DMS53 treated with DMSO at 0.1 percent for 48 hours (cell line): ENCODE measurements around the gene UCP2.

ENCODE experiments used
- DNase-seq: peaks from one replicate; lab custom pipeline; 2025; ENCODE audit not compliant: unreplicated experiment; lab: John Stamatoyannopoulos, UW

The UCP2 gene

GRCh38 chr11:73982595-73982989, at the start of gene UCP2:
TSS of gene UCP2 (minus strand) at chr11:73982843. CDS start at chr11:73978378, 4,465 bp downstream.
- peak; percentile 99 for DNase-seq

DNA sequence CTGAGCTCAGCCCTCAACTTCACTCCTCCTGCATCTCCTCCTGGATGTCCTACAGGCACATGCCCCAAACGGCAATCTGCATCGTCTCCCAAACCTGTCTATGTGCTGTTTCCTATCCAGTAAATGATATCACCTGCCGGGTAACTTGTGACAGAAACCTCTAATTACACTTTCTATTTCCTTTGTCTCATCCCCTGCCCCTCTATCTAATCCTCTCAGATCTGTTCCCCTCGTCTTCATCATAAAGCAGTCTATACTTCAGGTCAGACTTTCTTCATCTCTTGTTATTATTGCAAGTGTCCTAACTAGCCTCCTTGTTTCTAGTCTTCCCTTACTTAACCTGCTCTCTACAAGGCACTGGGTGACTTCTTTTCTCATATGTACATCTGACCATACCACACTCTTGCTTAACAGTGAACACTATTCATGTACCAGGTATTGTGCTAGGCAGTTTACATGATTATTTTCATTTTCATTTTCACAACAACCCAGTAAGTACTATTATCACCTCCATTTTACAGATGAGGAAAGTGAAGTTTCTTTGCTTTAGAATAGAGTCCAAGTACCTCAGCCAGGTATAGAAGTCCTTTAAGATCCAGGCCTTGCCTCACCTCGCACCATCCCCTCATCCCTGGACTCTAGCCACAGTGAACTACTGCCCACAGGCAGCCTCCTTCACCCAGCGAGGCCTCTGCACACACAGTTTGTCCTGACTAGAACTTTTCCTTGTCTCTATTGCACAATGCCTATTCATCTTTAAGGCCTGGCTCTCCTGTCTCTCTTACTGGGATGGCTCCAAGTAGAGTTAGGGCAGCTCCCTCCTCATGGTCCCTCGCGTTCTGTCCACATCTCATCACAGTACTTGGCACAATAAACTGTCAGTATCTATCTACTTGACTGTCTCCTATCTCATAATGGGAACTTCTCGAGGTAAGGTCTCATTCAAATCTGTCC, 48.4 kb upstream of the UCP2 start:
- no peak for DNase-seq

DNA sequence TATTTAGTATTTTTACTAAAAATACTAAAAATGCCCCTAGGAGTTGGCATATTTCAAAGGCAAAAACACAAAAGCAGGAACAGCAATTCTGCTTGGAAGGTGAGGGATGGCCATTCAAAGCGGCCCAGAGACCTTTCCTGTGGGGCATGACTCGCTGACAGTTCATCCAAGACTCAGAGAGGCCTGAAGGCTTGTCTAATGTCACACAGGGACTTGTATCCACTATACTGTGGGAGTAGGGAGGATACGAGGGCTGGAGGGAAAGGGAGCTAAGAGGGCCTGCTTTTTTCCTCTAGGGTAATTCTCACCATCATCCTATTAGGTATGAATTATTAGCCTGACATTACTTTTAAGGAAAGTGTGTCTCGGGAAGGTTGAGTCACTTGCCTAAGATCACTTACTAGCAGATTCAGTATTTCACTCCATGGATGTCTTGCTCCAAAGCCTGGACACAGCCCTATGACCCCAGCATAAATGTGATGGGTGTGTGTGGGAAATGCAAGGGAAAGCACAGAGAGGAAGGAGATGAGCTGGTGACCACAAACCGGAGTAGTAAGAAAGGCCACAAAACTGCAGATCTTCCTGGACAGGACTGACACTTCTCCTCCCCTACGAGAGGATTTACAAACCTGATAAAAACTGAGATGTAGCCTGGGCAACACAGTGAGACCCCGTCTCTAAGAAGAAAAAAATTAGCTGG, 43.0 kb upstream of the UCP2 start:
- DNase-seq, result no peak

DNA sequence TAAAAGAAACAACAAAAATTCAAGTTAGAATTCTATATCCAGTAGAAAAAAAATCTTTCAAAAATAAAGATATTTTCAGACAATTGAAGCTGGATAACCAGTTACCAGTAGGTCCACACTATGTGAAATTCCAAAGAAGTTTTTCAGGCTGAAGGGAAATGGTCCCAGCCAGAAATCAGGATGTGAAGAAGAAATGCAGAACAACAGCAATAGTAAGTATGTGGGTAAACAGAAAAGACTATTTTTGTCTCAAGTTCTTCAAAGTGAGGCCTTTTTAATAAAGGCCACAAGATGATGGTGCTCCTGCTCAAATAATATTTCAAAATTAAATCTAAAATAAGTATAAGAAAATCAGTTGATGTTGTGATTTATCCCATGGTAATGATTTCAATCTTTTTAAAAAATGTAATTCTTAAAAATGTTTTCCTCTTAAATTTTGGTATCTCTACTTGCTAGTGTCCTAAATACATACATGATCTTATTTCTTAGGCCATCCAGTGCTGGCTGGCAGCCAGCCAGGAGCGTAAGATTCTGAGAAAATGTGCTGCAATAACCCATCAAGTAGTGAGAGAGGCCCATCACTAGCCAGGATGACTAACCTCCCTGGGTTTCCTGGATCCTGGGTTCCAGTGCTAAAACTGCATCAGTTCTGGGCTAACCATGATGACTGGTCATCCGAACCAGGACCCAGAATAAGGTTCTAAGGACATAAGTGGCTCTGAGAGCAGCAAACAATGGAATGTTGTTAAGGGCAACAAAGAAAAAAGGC, 41.8 kb upstream of the UCP2 start:
- DNase-seq, result no peak

- no peak for DNase-seq
Measured at GRCh38 chr11:74023276-74023675, 40.6 kb upstream of the UCP2 start.

- no peak for DNase-seq
Measured at GRCh38 chr11:74022546-74022945, 39.9 kb upstream of the UCP2 start.

DNA sequence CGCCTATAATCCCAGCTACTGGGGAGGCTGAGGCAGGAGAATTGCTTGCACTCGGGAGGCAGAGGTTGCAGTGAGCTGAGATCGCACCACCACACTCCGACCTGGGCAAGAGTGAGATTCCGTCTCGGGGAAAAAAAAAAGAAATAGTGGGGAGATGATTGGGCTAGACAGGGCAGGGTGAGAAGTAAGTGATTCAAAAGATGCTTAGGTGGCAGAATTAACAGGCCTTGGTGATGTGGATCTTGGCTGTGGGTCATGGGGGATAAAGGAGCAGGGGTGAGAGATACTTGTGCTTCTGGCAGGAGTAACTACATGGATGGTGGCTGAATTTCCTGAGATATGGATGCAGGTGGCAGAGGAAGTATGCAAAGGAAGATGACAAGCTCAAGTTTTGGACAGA, 39.4 kb upstream of the UCP2 start:
- DNase-seq, result no peak

DNA sequence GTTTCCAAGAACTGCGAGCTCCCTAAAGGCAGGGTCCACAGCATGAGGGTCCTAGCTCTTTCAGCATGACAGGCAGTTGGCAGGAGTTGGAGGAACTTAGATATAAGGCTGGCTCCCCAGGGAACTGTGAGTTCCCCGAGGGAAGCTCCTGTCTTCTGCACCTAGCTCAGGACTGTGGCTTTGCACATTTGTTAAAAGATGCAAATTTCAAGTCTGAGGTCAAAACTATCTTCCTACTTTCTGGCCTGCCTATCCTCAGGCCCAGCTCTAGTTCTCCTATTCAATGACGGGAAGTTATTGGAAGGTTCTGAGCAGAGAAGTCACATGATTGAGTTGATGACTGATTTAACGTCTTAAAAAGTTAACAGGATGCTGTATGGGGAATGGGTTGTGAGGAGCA, 37.9 kb upstream of the UCP2 start:
- no peak for DNase-seq

DNA sequence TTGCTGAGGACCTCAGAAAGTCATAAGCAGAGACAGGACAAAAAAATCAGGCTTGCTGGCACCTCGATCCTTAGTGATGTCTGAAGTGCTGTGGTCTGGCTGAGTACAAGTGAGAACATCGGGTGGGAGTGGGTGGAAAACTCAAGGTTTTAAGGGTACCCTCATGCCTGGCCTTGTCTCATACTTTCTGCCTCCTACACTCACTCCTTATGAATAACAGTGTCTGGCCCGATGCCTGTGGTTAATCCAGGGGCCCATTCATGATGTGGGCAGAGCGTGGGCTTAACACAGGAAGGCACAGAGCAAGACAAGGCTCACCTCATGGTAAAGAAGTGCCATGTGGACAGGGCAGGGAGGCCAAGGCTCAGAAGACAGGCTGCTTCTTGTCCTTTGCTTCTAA, 37.2 kb upstream of the UCP2 start:
- DNase-seq, result no peak

- DNase-seq, result no peak
Measured at GRCh38 chr11:74019104-74019738, 36.6 kb upstream of the UCP2 start.

DNA sequence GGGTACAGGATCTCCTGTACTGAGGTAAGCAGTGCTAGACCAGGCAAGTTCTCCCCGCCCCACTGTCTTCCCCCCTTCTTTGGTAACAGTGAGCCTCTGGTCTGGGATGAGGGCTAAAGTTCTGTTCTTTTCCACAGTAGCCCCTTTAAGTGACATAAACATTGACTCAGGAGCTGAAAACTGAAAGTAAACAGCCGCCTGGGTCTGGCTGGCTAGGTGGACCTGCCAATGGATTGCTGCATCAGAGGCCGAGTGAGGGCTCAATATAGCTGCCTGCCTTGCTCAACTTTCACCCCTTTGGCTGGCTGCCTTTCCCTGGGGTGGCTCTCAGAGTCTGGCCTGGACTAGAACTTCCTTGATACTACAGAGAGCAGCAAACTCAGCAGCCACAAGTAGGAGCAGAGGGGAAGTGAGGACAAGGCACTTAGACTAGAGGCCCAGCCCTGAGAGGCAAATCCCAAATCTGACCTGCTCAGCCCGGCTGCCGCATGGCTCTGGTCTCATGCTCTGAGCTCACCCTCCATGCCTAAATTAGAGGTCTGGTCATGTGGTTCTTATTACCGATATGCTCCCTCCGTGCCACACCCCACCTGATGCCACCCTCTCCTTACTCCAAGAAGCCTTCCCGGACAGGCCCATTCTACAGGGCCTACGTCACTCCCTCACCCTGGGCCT, 35.8 kb upstream of the UCP2 start:
- DNase-seq, result peak; percentile 33

DNA sequence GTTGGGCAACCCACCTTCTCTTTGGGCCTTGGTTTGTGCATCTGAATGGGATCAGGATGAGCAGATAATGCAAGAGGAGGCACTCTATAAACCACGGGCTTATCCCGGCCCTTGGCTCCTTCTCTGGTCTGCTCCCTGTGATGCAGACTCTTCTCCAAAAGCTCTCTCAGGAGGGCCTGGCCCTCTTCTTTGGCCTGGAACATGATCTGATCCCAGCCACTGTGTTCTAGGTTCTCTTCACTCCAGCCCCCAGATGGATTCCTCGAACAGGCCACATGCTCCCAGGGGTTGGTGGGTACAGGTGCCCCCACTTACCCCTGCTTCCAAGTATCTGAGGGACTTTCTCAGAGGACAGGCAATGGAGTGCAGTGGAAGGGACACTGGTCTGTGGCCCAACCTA, 35.0 kb upstream of the UCP2 start:
- no peak for DNase-seq

DNA sequence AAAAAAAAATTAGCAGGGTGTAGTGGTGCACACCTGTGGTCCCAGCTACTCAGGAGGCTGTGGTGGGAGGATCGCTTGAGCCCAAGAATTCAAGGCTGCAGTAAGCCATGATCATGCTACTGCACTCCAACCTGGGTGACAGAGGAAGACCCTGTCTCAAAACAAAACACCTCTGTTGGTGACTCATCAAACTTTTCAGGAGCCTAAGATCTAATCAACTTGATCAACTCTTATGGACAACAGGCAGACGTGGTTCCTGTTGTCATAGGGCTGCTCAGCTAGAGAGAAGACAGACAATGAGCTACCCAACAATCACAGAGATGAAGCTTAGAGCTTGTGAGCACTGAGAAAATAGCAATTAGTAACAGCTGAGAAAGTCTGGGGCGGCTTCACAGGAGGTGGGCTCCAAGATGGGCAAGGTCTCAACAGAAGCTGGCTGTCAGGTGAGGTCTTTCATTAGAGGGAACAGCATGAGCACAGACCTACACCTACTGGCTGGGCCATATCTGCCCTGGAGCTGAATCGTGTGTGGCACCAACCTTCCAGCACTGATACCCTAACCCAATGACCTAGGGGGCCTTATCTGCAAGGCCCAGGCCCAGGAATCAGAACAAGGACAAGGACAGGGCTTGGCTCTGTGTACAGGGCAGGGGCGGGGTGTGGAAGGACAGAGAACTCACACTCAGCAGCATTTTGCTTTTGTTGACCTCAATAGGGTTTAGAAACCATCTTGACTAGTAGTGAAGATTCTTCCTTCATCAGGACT, 33.5 kb upstream of the UCP2 start:
- DNase-seq, result no peak

DNA sequence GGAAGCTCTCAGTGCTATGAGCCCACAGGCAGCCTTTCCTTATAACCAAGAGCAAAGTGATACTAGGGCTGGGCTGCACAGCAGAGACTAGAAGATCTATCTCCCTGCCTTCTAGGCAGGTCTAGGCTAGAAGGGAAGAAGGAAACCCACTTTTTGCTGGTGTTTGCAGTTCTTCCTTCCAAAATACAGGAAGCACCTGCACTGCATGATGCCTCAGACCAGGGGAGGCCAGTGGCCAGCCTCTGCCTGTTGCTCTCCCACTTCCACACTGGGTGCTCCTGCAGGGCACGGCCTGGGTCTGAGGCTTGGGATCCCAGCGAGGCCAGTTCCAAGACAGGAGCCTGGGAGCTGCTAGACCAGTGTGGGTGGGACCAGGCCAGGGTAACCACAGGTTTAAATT, 32.2 kb upstream of the UCP2 start:
- DNase-seq, result no peak

DNA sequence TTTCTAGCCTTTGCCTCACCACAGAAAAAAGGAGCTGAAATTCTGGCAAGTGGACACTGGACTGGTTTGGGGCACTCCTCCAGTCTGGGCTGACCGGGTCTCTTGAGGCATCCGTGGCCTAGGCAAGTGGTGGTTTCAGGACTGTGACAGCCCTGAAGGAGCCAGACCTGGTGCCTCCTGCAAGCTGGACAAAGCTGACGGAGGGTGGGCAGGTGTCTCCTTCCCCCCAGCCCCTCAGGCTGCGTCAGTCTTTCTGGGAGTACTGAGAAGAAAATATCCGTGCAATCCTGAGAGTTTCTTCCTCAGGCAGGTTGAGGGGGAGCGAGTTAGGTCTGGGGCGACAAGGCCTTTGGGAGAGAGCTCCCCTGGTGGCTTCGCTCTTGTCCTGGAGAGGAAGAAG, 30.5 kb upstream of the UCP2 start:
- DNase-seq, result no peak

DNA sequence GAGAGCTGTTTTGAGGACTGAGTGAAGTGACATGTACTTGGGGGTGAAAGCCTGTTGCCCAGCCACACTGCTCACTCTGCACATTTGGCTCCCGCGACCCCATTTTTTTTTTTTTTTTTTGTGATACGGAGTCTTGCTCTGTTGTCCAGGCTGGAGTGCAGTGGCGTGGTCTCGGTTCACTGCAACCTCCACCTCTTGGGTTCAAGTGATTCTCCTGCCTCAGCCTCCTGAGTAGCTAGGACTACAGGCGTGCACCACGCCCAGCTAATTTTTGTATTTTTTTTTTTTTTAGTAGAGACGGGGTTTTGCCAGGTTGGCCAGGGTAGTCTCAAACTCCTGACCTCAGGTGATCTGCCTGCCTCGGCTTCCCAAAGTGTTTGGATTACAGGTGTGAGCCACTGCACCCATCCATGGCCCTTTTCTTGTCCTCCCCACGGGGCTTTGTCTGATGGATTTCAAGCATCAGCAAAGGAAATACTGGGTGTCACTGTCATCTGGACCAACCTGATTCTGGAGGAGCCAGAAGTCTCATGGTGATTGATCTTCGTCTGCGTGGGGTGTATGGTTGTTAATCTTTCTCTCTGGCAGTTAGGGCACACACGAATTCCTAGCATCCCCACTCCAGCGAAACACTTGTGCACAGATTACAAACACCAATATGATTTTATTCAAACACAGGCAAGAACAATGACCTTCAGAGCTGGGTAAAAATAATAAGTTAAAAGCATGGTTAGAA, 29.6 kb upstream of the UCP2 start:
- DNase-seq, result no peak

DNA sequence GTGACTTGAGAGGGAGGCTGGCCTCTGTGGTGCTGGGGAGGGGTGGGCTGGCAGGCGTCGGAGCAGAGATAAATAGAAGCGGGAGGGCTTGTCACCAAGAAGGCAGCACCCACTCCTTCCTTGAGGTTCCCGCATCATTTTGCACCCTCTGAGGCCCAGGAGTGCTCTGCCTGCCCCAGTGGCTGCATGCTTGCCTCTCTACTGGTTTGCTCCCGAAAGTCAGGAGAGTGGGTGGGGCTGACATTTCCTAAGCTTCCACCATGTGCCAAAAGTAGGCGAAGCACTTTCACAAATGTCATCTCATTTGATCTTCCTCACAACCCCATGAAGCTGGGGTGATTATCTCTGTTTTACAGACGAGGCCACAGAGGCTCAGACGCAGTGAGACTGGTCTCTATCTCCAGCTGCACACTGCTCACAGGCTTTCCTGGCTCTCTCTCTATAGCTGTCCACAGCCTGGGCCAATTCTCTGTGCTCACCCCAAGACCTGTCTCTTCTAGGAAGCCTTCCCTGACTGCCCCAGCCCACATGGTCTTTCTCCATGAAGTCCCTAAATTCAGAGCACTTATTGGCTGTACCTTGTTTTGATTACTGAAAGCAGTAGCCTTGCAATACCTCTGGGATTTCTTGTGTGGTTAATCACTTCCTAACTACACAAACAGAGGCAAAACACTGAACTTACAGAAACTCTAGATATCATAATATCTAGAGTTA, 28.9 kb upstream of the UCP2 start:
- DNase-seq, result no peak
